Dermis microvascular lymphatic vessel endothelial cell (primary cell): Measurements from ENCODE around the gene SCAF8. TPM values are rescaled to one million over a fixed set of nuclear protein-coding genes. Genes with fewer than 3 reads are reported as not detected.
"Not testable (repeated sequence)": the region's sequence is repeated elsewhere in the genome, so short reads cannot be mapped to it uniquely, and the experiment has no call there.

Experiments used
- DNase-seq, 2 donors: peaks; one replicate each; pipeline versions ENCODE4 v3.0.0 to v3.0.0-alpha.2; 2010; ENCODE audit warnings: low read depth in 2 of 2
- total RNA-seq: library from RNA; depleted of rRNA; stranded (reverse); fragments of >200 nt; gene quantifications from 2 replicates; pipeline ENCODE4 v1.2.1, GENCODE V29; 2014

The SCAF8 gene, protein sequence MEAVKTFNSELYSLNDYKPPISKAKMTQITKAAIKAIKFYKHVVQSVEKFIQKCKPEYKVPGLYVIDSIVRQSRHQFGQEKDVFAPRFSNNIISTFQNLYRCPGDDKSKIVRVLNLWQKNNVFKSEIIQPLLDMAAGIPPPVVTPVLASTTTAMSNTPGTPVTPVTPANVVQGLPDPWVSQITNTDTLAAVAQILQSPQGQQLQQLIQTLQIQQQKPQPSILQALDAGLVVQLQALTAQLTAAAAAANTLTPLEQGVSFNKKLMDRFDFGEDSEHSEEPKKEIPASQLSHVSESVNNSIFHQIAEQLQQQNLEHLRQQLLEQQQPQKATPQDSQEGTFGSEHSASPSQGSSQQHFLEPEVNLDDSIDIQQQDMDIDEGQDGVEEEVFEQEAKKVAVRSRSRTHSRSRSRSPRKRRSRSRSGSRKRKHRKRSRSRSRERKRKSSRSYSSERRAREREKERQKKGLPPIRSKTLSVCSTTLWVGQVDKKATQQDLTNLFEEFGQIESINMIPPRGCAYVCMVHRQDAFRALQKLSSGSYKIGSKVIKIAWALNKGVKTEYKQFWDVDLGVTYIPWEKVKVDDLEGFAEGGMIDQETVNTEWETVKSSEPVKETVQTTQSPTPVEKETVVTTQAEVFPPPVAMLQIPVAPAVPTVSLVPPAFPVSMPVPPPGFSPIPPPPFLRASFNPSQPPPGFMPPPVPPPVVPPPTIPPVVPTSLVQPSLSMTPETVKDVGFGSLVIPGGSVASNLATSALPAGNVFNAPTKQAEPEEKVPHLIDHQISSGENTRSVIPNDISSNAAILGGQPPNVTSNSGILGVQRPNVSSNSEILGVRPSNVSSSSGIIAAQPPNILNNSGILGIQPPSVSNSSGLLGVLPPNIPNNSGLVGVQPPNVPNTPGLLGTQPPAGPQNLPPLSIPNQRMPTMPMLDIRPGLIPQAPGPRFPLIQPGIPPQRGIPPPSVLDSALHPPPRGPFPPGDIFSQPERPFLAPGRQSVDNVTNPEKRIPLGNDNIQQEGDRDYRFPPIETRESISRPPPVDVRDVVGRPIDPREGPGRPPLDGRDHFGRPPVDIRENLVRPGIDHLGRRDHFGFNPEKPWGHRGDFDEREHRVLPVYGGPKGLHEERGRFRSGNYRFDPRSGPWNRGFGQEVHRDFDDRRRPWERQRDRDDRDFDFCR (N-terminal part only)
- total RNA-seq: 15.1 and 20.6 TPM in 2 replicates

DNA sequence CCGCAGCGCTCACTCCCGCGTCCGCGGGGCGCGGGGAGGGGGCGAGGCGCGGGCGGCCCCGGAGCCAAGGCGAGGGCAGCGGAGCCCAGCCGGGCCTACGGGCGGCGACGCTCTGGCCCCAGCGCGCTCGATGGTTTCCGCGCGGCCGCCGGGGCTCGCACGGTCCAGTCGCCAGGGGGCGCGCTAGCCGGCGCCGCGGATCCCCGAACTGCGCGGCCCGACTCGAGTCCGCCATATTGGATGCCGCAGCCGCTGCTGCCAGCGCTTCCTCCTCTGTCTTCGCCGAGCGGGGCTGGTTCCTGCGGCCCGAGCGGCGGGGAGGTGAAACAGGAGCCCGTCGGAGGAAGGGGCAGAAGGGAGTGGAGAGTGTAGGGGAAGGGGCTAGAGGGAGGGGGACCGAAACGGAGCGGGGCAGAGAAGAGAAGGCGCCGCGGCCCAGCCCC lies at the start of gene SCAF8:
Gene SCAF8, plus strand, starts transcription at position 234 of the 443 bp plus-strand sequence. CDS start 485 bp downstream, outside the sequence.
- DNase-seq: peak; percentile 54 to 84

DNA sequence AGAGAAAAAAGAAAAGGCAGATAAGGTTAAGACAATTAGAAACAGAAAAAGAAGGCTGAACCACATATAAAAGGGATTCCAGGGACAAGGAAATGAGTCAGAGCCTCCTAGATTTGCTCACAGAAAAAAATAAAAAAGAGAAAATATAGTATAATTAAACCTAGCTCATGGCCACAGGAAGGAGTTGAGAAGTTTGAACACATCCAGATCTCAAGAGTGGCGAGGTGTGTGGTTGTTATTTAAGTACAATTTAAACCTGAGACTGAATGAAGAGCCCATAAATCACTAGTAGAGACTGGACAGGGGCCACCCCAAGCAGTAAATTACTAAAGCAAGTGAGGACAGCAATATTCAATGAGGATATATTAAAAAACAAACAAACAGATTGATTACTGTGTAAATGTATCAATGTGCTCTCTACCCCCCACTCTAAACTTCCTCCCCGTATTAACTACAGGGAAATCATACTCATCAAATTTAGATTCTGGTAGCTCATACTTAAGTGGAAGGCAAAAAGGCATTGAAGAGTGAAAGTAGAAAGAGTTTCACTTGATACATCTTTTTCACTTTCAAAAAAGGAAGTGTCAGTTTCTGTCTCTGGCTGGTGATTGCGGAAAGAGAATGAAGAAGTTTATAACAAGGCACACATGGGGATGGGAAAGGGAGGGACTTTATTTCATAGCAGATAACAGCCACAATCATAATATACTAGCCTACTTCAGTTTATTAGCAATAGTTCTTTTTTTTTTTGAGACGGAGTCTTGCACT lies 49.3 kb upstream of the SCAF8 start:
- peak in 1 of 2 donors; percentile 57 for DNase-seq

- DNase-seq: no peak
These were observed 47.1 kb upstream of the SCAF8 start for GRCh38 chr6:154686162-154686561.

GRCh38 chr6:154689493-154690255 lies 43.5 kb upstream of the SCAF8 start:
- no peak for DNase-seq

DNA sequence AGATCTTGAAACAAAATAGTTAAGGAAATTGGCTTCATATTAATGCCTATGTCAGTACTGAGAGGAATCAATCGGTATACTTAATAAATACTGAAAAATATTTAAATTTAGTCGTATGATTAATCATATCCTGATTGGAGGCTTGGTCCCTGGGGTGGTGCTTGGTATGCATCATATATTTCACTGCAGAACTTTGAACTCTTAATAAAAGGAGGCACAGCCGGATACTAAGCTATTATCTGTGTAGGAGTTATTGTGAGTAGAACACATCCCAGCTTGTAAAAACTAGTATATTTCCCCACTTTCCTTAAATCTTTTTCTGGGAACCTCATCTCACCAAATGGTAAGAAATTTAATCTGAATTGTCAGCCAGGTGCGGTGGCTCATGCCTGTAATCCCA lies 42.4 kb upstream of the SCAF8 start:
- no peak for DNase-seq

DNA sequence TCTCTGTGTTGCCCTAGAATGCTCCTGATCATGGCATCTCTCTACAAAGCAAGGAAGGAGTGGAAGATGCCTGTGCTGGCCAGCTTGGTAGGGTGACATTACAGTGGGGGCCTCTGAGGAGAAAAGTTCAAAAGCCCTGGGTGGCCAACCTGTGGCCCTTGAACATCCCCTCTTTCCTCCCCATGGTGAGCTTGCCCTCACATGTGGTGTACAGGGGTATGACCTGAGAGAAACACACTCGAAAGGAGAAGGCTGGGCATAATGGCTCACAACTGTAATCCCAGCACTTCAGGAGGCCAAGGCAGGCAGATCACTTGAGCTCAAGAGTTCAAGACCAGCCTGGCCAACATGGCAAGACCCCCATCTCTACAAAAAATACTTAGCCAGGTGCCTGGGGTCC lies 36.6 kb upstream of the SCAF8 start:
- no peak for DNase-seq

GRCh38 chr6:154703124-154703523 lies 30.1 kb upstream of the SCAF8 start:
- no peak for DNase-seq

- peak in 1 of 2 donors; percentile 15 for DNase-seq
These were observed 27.6 kb upstream of the SCAF8 start for GRCh38 chr6:154705471-154706113.

- no peak for DNase-seq
These were observed 26.8 kb upstream of the SCAF8 start for GRCh38 chr6:154706389-154706788.

DNA sequence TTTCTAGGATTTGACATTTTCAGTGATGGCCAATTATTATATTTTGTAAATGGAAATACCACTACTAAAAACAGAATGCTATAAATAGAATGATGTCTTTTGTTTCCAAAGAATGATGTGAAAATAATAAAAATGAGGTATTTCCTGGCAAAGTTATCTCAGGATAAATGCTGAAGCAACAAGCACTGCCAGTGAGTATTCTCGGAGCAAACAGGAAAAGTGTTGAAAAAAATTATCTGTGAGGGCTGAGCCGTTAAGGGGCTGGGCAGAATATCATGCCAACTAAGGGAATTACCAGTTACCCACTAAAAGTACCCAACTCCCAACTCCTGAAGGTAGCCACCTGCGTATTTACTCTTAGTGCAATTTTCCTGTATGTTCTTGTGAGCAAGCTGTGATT lies 23.6 kb upstream of the SCAF8 start:
- peak; percentile 35 to 64 for DNase-seq

GRCh38 chr6:154710689-154711088 lies 22.5 kb upstream of the SCAF8 start:
- DNase-seq: no peak

- DNase-seq: no peak
These were observed 17.8 kb upstream of the SCAF8 start for GRCh38 chr6:154715446-154715845.

- DNase-seq: not testable (repeated sequence)
These were observed 16.9 kb upstream of the SCAF8 start for GRCh38 chr6:154716350-154716749.

DNA sequence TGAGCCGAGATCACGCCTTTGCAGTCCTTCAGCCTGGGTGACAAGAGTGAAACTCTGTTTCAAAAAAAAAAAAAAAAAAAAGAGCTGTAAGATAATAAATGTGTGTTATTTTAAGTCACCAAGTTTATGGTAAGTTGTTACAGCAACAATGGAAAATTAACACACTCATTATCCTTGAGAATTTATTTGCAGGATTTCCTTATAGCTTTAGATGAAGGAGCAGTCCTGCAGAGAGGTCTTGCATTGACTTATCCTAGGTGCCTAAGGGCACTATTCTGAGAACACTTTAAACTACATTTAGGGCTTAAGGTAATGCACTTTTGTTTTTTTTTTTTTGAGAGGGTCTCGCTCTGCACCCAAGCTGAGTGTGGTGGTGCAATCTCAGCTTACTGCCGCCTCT lies 13.8 kb upstream of the SCAF8 start:
- no peak for DNase-seq

DNA sequence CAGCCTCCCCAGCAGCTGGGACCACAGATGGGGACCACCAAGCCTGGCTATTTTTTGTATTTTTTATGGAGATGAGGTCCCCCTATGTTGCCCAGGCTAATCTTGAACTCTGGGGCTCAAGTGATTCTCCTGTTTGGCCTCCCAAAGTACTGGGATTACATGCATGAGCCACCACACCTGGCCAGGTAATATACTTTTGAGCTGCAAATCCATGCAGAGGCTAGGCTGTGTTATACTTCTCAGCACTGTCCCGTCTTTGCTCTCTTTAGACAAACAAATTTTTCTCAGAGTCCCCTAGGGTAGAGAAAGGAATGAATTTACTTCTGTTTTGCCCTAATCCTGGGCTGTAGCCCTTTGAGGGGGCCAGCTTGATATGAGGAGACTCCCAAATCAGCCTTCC lies 13.4 kb upstream of the SCAF8 start:
- no peak for DNase-seq

GRCh38 chr6:154721460-154721859 lies 11.8 kb upstream of the SCAF8 start:
- no peak for DNase-seq

- DNase-seq: no peak
These were observed 6.3 kb upstream of the SCAF8 start for GRCh38 chr6:154726887-154727286.

DNA sequence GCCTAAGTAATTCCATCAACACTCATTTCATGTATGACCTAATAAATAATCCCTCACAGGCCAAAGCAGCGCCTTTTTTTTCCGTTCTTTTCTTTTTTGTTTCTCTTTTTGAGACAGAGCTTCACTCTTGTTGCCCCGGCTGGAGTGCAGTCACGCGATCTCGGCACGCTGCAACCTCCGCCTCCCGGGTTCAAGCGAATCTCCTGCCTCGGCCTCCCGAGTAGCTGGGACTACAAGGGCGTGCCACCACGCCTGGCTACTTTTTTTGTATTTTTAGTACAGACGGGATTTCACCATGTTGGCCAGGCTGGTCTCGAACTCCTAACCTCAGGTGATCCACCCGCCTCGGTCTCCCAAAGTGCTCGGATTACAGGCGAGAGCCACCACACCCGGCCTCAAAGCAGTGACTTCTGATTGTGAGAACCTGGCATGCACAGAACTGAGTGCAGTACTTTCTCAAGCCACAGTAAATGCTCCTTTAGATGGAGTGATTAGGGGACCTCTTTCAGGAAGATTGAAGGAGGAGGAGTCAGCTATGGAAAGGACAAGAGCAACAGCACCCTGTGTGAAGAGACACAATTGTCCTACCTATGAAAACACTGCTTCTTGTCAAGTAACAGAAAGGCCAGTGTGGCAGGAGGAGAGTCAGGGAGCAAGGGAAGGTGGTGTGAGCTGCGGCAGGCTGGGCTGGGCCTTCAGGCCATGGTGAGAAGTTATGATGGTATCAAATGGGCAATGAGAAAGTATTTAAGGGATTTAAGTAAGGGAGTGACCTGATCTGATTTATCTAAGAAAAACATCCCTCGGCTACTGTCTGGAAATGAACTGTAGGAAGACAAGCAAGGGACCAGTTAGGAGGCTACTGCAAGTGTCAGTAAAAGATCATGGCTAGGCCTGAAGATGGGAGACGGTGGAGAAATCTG lies 1.7 kb upstream of the SCAF8 start:
- no peak for DNase-seq
